HG02973 (cell line): ENCODE results near the gene LHFPL5.

Source experiments
- ATAC-seq: cut with Tn5 transposase; IDR thresholded peaks from one replicate; pipeline ENCODE4 v1.9.1; 2021; ENCODE audit warnings: moderate library complexity; ENCODE audit not compliant: unreplicated experiment

LHFPL5 gene

DNA sequence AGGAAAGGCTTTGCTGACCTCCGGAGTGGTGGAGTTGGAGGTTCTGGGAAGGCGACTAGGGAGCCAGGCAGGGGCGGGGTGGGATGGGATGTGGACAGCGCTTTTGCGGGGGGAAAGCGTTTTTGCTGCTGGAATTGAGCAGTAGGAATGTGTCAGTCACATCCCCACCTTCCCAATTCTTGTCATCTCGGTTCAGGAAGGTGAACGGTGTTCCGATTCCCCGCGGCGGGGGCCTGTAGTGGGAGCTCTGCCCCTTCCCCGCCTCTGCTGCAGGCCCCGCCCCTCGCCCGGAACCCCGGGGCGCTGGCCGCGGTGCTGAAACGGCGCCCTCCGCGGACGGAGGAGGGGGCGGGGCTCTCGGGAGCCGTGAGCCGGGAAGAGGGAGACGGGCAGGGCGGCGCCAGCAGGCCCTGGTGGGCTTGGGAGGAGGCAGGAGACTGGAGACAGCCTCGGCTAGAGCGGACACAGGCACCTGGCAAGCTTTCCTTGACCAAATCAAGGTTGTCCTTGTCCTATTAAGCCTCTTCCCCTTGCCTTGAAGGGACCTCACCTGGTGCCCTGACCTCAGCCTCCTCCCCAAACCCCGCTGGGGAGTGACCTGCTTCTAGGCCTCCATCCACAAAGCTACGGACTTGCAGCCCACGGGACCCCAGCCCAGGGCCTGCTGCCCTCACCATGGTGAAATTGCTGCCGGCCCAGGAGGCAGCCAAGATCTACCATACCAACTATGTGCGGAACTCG, at the start of gene LHFPL5:
LHFPL5 (plus strand) TSS at position 357 of the 741 bp plus-strand sequence; CDS start at position 676, 319 bp downstream.
- ATAC-seq, result no peak

DNA sequence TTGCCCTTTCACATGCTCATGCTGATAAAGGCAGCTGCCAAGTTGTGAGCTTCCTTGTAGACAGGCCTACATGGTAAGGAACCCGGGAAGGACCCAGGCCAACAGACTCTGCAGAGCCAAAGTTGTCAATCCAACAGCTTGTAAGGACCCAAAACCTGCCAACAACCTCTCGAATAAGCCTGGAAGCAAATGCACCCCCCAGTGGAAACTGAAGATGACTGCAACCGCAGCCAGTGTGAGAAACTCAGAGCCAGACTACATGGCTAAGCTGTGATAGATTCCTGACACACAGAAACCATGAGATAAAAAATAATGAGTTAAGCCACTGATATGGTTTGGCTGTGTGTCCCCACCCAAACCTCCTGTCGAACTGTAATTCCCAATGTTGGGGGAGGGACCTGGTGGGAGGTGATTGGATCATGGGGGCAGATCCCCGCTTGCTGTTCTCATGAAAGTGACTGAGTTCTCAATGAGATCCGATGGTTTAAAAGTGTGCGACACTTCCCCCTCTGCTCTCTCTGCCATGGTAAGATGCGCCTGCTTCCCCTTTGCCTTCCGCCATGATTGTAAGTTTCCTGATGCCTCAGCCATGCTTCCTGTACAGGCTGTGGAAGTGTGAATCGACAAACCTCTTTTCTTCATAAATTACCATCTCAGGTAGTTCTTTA, 47.6 kb upstream of the LHFPL5 start:
- no peak for ATAC-seq

- ATAC-seq, result no peak
Measured at GRCh38 chr6:35759426-35759825, 45.7 kb upstream of the LHFPL5 start.

- no peak for ATAC-seq
Measured at GRCh38 chr6:35765739-35766138, 39.4 kb upstream of the LHFPL5 start.

GRCh38 chr6:35769211-35769610, 35.9 kb upstream of the LHFPL5 start:
- ATAC-seq, result no peak

GRCh38 chr6:35771343-35771627, 33.9 kb upstream of the LHFPL5 start:
- ATAC-seq, result no peak

GRCh38 chr6:35774116-35774794, 30.9 kb upstream of the LHFPL5 start:
- ATAC-seq, result no peak

GRCh38 chr6:35775031-35775430, 30.1 kb upstream of the LHFPL5 start:
- no peak for ATAC-seq

- ATAC-seq, result no peak
Measured at GRCh38 chr6:35776364-35777215, 28.6 kb upstream of the LHFPL5 start, which contains the start of gene CLPSL2. CLPSL2 (plus strand) TSS chr6:35776598; CDS start chr6:35776619, 21 bp downstream.

DNA sequence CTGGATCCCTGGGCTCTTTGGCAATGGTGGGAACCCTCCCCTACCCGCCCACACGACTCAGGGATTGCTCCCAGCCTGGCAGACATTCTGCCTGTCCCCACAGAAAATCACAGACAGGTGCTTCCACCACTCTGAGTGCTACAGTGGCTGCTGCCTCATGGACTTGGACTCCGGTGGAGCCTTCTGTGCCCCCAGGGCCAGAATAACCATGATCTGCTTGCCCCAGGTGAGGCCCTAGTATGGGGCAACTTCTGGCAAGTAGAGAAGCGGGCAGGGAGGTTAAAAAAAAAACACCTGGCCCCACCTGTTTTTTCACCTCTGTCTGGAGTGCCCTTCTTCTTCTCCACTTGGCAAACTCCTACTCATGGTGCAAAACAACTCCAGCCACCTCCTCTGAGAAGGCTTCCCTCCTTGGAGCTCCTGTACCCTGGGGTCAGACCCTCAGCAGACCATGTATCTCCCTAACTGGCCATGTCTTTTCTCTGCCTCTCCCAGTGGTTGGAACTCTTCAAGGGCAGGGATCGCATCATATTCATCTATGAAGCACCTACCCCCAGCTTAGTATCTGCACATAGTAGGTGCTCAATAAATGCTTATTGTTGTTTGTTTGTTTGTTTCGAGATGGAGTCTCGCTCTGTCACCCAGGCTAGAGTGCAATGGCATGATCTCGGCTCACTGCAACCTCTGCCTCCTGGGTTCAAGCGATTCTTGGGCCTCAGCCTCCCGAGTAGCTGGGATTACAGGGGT, 27.6 kb upstream of the LHFPL5 start:
- no peak for ATAC-seq

GRCh38 chr6:35778437-35778836, 26.7 kb upstream of the LHFPL5 start:
- ATAC-seq, result no peak

DNA sequence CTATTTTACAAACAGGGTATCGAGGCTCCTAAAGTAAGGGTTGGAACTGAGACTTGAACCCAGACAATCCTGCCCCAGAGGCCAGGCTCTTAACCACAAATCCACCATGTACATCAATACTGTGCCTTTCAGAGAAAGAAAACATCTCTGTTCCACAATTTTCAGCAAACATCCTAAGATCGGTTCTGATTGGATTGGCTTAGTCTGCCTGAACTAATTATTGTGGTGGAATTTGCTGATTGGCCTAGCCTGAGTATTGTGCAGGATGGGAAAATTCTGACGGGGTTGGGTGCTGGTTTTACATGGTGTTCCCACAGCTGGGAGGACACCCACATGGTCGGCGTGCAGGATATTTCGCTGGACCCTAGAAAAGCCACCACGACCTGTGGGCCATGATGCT, 24.4 kb upstream of the LHFPL5 start, which contains the start of gene CLPSL1:
CLPSL1 (plus strand) TSS at position 301 of the 400 bp plus-strand sequence; CDS start at position 393, 92 bp downstream.
- no peak for ATAC-seq

DNA sequence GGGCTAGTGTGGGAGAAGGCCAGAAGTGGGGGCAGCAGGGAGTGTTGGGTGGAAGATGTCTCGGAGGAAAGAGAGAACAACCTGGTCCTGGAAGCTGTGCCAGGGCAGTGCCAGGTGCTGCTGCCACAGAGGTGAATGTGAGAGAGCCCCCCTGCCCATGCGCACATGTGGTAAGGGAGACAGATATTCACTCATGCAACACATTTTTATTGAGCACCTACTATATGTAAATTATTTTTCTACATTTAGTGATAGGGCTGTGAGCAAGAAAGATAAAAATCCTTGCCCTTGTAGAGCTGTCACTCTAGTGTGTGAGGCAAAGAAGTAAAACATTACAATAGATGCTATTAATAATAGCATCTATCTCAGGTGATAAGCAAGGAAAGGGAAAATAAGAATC, 23.9 kb upstream of the LHFPL5 start:
- ATAC-seq, result no peak

DNA sequence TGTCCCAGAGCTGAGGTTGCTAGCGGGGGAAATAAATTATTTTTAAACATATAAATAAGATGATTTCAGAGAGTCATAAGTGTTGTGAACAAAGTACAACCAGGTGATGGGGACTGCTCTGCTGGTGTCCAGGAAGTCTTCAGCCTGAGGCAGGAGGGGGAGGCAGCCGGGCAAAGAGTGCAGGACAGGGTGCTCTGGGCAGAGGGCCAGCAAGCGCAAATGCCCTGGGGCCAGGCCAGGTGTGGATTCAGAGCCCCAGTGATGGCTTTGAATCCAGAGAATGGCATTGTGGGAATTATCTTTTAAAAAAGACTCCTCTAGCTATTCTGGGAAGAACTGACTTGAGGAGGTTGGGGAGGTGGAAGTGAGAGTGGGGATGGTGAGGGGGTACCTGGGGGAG, 22.7 kb upstream of the LHFPL5 start:
- ATAC-seq, result no peak

DNA sequence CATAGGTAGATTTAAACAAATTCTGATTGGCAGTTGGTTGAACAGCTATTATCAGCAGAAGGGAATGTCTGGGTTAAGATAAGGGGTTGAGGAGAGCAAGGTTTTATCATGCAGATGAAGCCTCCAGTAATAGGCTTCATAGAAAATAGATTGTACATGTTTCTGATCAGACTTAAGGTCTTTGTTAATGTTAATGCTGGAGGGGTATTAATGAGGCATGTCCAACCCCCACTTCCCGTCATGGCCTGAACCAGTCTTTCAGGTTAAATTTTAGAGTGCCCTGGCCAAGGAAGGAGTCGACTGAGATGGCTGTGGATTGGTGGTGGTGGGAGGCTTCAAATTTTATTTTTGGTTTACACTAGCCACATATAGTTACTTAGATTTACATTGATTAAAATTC, 21.0 kb upstream of the LHFPL5 start:
- ATAC-seq, result no peak

GRCh38 chr6:35786272-35786671, 18.9 kb upstream of the LHFPL5 start:
- ATAC-seq, result no peak

- ATAC-seq, result no peak
Measured at GRCh38 chr6:35786810-35787209, 18.3 kb upstream of the LHFPL5 start.

- ATAC-seq, result no peak
Measured at GRCh38 chr6:35787266-35788218, 17.6 kb upstream of the LHFPL5 start.

DNA sequence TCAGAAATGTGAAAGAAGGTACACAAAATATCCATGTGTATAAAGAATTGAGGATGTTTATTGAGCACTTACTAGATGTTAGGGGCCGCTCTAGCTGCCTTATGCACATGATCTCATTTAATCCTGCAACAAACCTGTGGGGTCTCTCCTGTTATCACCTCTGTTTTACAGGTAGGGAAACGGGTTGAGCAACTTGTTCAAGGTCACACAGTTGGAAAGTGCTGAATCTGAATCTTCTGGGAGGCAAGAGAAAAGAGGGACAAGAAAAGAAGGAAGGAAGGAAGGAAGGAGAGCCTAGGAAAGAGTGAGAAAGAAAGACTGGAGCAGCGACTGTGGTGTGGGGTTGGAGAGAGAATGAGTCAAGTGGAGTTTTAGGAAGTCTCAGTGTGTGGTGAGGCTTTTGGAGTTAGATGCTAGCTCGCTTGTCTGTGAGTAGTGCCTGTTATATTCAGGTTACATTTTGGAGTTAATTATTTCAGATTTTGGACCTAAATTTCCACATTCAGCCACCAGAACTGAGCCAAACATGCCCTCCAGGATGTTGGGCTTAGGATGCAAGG, 16.6 kb upstream of the LHFPL5 start:
- ATAC-seq, result no peak
